H1 (cell line): ENCODE measurements around the gene DAW1.

ENCODE experiments used
- CTCF ChIP-seq, 3 experiments: IDR thresholded peaks; 1 replicate in 2 of 3; 2 replicates in 1 of 3; pipeline versions ENCODE4 v1.5.1 to v1.6.1; 2011; ENCODE audit warnings: low read length in 3 of 3, mild to moderate bottlenecking in 3 of 3, inconsistent platforms in 2 of 3, low read depth in 1 of 3, moderate library complexity in 1 of 3; ENCODE audit not compliant: insufficient read depth in 1 of 3; ENCODE audit errors: control extremely low read depth in 1 of 3
- GABPA ChIP-seq: IDR thresholded peaks from 2 replicates; pipeline ENCODE4 v1.6.1; 2011; ENCODE audit warnings: mild to moderate bottlenecking, low read length, moderate library complexity, borderline replicate concordance; ENCODE audit not compliant: insufficient read depth
- POLR2AphosphoS5 ChIP-seq: IDR thresholded peaks from 2 replicates; pipeline ENCODE4 v1.6.1; 2011; ENCODE audit warnings: low read depth, low read length
- USF2 ChIP-seq: IDR thresholded peaks from 2 replicates; pipeline ENCODE4 v1.6.1; 2011; ENCODE audit warnings: low read length, improper control_type of control experiment

GRCh38 chr2:227822416-227823003 lies 48.9 kb upstream of the DAW1 start:
- TF ChIP-seq USF2 (no peak), CTCF (IDR thresholded peaks at IDR 0.05; ENCODE audit: control extremely low read depth in 1 of 3, insufficient read depth in 1 of 3, low read depth in 1 of 3, low read length in 3 of 3) (no peak), GABPA (no peak), POLR2AphosphoS5 (no peak)
